ENCODE data around the gene DOCK2.

DNA sequence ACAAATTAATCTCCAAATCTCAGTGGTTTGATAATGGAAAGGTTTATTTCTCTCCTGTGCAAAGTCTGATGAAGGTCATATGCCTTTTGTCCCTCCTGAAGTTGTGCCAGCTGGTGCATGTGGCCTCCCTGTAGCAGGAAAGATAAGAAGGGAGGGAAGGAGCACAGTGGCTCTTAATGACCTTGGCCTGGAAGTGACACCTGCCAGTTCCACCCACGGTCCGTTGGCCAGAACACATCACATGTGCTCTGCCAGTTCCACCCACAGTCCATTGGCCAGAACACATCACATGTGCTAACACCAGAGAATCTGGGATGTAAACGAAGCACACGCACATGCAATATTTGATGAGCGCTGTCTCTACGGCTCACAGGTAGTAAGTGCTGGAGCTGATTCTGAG is 130.9 kb downstream of the DOCK2 start:
- TF ChIP-seq, protein P1, sequence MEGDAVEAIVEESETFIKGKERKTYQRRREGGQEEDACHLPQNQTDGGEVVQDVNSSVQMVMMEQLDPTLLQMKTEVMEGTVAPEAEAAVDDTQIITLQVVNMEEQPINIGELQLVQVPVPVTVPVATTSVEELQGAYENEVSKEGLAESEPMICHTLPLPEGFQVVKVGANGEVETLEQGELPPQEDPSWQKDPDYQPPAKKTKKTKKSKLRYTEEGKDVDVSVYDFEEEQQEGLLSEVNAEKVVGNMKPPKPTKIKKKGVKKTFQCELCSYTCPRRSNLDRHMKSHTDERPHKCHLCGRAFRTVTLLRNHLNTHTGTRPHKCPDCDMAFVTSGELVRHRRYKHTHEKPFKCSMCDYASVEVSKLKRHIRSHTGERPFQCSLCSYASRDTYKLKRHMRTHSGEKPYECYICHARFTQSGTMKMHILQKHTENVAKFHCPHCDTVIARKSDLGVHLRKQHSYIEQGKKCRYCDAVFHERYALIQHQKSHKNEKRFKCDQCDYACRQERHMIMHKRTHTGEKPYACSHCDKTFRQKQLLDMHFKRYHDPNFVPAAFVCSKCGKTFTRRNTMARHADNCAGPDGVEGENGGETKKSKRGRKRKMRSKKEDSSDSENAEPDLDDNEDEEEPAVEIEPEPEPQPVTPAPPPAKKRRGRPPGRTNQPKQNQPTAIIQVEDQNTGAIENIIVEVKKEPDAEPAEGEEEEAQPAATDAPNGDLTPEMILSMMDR (IDR thresholded peaks at IDR 0.05 in 4 of 5, conservative IDR thresholded peaks at IDR 0.05 in 1 of 5): no peak
- no peak for TF ChIP-seq POLR2A (IDR thresholded peaks at IDR 0.05)
